HFF-Myc (cell line): ENCODE data around the gene RPL21.

Experiments
- DNase-seq: peaks from one replicate; pipeline ENCODE4 v3.0.0-alpha.2; 2011; ENCODE audit warnings: low read depth; ENCODE audit errors: extremely low read depth
- H3K4me3 ChIP-seq: replicated peaks from 2 replicates; pipeline ENCODE4 v1.5.1; 2011; ENCODE audit warnings: low read depth, mild to moderate bottlenecking, control low read depth, low read length
- TF ChIP-seq, protein P1 (sequence below): IDR thresholded peaks from 2 replicates; pipeline ENCODE4 v1.5.1; 2012; ENCODE audit warnings: mild to moderate bottlenecking, low read depth, low read length, control low read depth; ENCODE audit errors: missing control alignments

RPL21 gene

DNA sequence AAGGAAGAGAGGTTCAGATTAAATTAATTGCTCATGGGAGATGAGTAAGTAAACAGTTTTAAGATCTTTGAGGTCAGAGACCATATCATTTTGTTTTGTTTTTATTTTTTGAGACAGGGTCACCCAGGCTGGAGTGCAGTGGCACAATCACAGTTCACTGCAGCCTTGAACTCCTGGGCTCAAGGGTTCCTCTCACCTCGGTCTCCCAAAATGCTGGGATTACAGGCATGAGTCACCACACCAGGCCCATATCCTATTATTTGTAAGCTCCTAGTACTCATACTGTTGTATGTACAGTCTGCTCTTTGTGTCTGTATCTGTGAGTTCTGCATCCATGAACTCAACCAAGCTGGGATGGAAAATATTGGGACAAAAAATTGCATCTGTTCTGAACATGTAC, 13.3 kb downstream of the RPL21 start:
- TF ChIP-seq, protein P1, sequence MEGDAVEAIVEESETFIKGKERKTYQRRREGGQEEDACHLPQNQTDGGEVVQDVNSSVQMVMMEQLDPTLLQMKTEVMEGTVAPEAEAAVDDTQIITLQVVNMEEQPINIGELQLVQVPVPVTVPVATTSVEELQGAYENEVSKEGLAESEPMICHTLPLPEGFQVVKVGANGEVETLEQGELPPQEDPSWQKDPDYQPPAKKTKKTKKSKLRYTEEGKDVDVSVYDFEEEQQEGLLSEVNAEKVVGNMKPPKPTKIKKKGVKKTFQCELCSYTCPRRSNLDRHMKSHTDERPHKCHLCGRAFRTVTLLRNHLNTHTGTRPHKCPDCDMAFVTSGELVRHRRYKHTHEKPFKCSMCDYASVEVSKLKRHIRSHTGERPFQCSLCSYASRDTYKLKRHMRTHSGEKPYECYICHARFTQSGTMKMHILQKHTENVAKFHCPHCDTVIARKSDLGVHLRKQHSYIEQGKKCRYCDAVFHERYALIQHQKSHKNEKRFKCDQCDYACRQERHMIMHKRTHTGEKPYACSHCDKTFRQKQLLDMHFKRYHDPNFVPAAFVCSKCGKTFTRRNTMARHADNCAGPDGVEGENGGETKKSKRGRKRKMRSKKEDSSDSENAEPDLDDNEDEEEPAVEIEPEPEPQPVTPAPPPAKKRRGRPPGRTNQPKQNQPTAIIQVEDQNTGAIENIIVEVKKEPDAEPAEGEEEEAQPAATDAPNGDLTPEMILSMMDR = no peak
- no peak for DNase-seq

DNA sequence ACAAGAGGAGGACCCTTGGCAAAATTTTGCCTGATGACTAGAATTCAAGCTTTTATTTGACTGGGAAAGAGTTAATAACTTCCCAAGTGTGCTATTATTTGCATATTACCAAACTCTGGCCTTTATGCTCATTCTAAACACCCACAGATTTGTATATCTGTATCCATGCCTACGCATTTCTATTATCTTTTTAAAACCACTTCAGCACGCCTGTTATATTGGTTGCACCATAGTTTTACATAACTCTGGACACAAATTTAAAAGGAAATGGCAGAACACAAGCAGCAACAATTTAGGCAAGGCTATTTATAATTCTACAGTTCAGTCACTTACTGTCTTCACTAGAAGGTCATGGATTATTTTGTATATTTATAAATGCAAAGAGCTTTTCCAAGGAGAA, 15.6 kb downstream of the RPL21 start:
- H3K4me3 ChIP-seq = no peak overlapping the region
- DNase-seq = no peak
- TF ChIP-seq, protein P1 = no peak

More for the DNA sequence above, 13.3 kb downstream of the RPL21 start:
- no peak overlapping the region for H3K4me3 ChIP-seq

DNA sequence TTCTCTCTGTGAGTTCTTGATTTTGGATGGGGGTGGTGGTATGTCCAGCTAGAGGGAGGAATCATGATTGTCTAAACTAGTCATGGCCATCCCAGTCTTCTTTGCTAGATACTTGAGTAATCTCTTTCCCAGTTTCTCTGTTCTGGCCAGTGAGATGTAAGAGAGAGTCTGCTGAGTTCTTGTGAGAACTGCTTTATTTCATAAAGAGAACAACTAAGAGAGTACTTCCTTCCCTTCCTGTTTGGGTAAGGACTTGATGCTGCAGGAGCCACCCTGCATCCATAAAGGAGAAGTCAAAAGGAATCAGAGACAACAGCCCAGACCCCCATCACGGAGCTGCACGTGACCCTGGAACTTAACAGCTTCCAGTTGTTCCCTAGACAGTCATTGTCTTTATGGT, 16.2 kb downstream of the RPL21 start:
- no peak for DNase-seq
- no peak overlapping the region for H3K4me3 ChIP-seq
- TF ChIP-seq, protein P1 = no peak

DNA sequence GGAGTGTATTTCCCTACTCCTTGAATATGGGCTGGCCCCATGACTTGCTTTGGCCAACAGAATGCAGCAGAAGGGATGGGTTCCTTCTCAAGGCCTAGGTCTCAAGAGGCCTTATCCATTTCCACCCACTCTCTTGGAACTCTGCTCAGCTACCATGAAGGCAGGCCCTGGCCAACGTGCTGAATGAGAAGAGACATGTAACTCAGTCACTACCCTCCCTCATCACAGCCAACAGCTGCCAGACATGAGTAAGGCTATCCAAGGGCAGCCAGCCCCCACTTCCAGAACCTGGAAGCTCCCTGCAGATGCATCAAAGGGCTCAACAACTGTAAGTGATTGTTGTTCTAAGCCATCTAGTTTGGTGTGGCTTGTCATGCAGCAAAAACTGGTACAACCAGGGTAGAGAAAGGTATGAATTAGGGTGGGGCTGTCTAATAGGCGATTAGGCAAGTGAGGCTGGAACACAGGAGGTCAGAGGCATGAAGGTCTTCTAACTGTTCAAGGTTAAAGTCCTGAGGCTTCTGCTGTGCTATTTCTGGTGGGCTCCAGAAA, 17.8 kb downstream of the RPL21 start:
- TF ChIP-seq, protein P1 = no peak
- H3K4me3 ChIP-seq = no peak overlapping the region
- no peak for DNase-seq

DNA sequence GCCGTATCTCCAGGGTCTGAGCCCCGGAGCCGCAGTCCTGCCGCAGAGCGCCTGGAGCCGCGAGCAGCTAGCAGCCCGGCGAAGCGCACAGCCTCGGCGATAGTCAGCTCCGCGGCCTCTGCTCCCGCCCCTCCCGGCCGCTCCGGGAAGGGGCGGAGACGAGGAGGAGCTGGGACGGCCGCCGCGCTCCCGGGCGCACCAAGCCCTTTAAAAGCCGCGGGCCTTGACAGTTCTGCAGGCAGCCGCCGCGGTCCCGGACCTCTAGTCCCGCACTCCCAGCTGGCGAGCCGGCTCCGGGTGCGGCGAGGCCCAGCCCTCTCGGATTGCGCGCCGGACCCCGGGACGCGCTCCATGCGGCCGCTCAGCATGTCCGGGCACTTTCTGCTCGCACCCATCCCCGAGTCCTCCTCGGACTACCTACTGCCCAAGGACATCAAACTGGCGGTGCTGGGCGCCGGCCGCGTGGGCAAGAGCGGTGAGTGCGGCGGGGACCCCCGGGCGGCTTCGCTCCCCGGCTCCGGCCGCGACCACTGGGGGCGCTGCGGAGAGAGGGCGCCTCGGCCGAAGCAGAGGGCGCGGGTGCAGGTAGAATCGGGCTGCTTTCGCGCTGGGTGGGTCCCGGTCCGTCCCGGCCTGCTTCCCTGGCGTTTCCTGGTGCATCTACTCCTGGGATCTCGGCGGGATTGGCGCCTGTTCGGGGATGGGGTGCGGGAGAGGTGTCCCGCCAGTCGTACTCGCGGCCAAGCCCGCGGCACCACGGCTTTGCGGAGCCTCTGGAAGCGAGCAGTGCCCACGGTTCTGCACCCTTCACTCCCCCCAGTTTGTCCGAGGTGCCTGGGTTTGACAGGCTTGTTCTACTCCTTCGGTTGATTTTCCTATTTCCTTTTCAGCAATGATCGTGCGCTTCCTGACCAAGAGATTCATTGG, 19.5 kb downstream of the RPL21 start, which contains the start of gene RASL11A:
RASL11A (plus strand) TSS at position 237 of the 927 bp plus-strand sequence; CDS start at position 352, 115 bp downstream.
- DNase-seq = no peak
- TF ChIP-seq, protein P1 = peak; percentile 71
- peak within 1 kb of the TSS; percentile 54 for H3K4me3 ChIP-seq

DNA sequence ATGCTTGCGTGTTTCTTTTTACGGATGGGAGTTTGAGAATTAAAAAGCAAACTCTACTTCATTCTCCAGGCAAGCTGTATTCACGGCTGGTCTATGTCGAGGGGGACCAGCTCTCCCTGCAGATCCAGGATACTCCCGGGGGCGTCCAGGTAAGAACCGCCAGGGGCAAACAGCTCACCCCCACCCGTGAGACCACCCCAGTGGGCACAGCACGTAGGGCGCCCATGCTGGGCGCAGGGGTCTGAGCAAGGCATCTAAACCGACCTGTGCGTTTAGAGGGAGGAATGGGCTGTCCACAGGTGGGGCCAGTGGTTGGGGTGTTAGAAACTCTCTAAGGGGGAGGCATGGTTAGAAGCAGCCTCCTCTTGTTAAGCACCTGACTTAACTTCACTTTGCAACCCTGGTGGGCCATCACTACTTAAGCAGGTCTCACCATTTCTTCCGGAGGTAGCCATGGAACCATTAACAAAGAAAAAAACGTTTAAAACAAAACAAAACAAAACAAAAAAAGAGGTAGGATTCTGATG, 20.3 kb downstream of the RPL21 start:
- DNase-seq = no peak
- peak overlapping the region; percentile 54 for H3K4me3 ChIP-seq

More for the DNA sequence above, 20.3 kb downstream of the RPL21 start:
- TF ChIP-seq, protein P1 = no peak
